SJSA1 (cell line): Measurements from ENCODE around the gene NAA60. TPM values are rescaled to one million over a fixed set of nuclear protein-coding genes. Genes with fewer than 3 reads are reported as not detected.

Experiments
- DNase-seq, 2 experiments: peaks; one replicate each; pipeline ENCODE4 v3.0.0-alpha.2; 2015 to 2020; ENCODE audit warnings: low spot score in 2 of 2, low read depth in 1 of 2
- H3K27ac ChIP-seq: fragments of 250-450 bp; sonication (Bioruptor Pico); 2 replicates; pipeline ENCODE4 v1.5.1; 2020; ENCODE audit warnings: mild to moderate bottlenecking, moderate library complexity
- H3K27me3 ChIP-seq: fragments of 250-450 bp; sonication (Bioruptor Pico); replicated peaks from 2 replicates; pipeline ENCODE4 v1.5.1; 2020; ENCODE audit warnings: mild to moderate bottlenecking, moderate library complexity
- H3K36me3 ChIP-seq: fragments of 250-450 bp; sonication (Bioruptor Pico); 2 replicates; pipeline ENCODE4 v1.5.1; 2020; ENCODE audit warnings: mild to moderate bottlenecking
- H3K4me1 ChIP-seq: fragments of 250-450 bp; sonication (Bioruptor Pico); replicated peaks from 2 replicates; pipeline ENCODE4 v1.6.1; 2021; ENCODE audit warnings: mild to moderate bottlenecking
- H3K4me3 ChIP-seq: fragments of 250-450 bp; sonication (Bioruptor Pico); 2 replicates; pipeline ENCODE4 v1.5.1; 2020; ENCODE audit warnings: mild to moderate bottlenecking
- H3K9me3 ChIP-seq: fragments of 250-450 bp; sonication (Bioruptor Pico); replicated peaks from 2 replicates; pipeline ENCODE4 v1.5.1; 2020; ENCODE audit warnings: mild to moderate bottlenecking
- total RNA-seq: library from RNA; depleted of rRNA; stranded (reverse); fragments of >200 nt; shearing (Covaris generic); gene quantifications from 2 replicates; pipeline ENCODE4 v1.2.3, GENCODE V29; 2014

Gene NAA60
- total RNA-seq, 1 experiment from 2014 or later = 6.8 TPM

GRCh38 chr16:3454631-3455147, 11.2 kb downstream of the NAA60 start:
- Histone ChIP-seq H3K36me3 (peaks cover 15% of the 10 kb centered on the region), H3K4me1 (peaks cover 21% of the 10 kb centered on the region), H3K27ac (no peak overlapping the region), H3K27me3 (no peaks in the 10 kb centered on the region), H3K4me3 (no peak overlapping the region), H3K9me3 (no peaks in the 10 kb centered on the region; the same call in 1 of the 2 replicates)
- no peak for DNase-seq

- H3K4me3 ChIP-seq = peak overlapping the region; percentile 83
- no peaks in the 10 kb centered on the region; the same call in 1 of the 2 replicates for H3K9me3 ChIP-seq
- no peaks in the 10 kb centered on the region for H3K27me3 ChIP-seq
- peaks cover 8% of the 10 kb centered on the region for H3K36me3 ChIP-seq
- peak; percentile 86 to 97 for DNase-seq
- peak overlapping the region; percentile 94 for H3K27ac ChIP-seq
- H3K4me1 ChIP-seq = peaks cover 21% of the 10 kb centered on the region
These were observed 14.2 kb downstream of the NAA60 start for GRCh38 chr16:3457434-3458252.

- DNase-seq = peak in 1 of 2 experiments; percentile 52
- peaks cover 8% of the 10 kb centered on the region for H3K36me3 ChIP-seq
- H3K4me1 ChIP-seq = peaks cover 21% of the 10 kb centered on the region
- H3K9me3 ChIP-seq = no peaks in the 10 kb centered on the region; the same call in 1 of the 2 replicates
- peak overlapping the region; percentile 83 for H3K4me3 ChIP-seq
- H3K27me3 ChIP-seq = no peaks in the 10 kb centered on the region
- peak overlapping the region; percentile 94 for H3K27ac ChIP-seq
These were observed 14.9 kb downstream of the NAA60 start for GRCh38 chr16:3458278-3458851.

GRCh38 chr16:3458852-3459361, 15.4 kb downstream of the NAA60 start:
- DNase-seq = no peak
- Histone ChIP-seq H3K4me1 (peaks cover 21% of the 10 kb centered on the region), H3K27ac (peak overlapping the region; percentile 94), H3K4me3 (peak overlapping the region; percentile 83), H3K9me3 (no peaks in the 10 kb centered on the region; the same call in 1 of the 2 replicates), H3K27me3 (no peaks in the 10 kb centered on the region), H3K36me3 (peaks cover 8% of the 10 kb centered on the region)

GRCh38 chr16:3459401-3460090, 16.1 kb downstream of the NAA60 start:
- no peaks in the 10 kb centered on the region for H3K27me3 ChIP-seq
- peak overlapping the region; percentile 83 for H3K4me3 ChIP-seq
- no peaks in the 10 kb centered on the region; the same call in 1 of the 2 replicates for H3K9me3 ChIP-seq
- peaks cover 21% of the 10 kb centered on the region for H3K4me1 ChIP-seq
- H3K36me3 ChIP-seq = peaks cover 8% of the 10 kb centered on the region
- H3K27ac ChIP-seq = no peak overlapping the region
- no peak for DNase-seq

- H3K4me1 ChIP-seq = peaks cover 21% of the 10 kb centered on the region
- H3K4me3 ChIP-seq = no peak overlapping the region
- peaks cover 8% of the 10 kb centered on the region for H3K36me3 ChIP-seq
- no peaks in the 10 kb centered on the region; the same call in 1 of the 2 replicates for H3K9me3 ChIP-seq
- no peak overlapping the region for H3K27ac ChIP-seq
- DNase-seq = no peak
- no peaks in the 10 kb centered on the region for H3K27me3 ChIP-seq
These were observed 16.6 kb downstream of the NAA60 start for GRCh38 chr16:3460121-3460520.

GRCh38 chr16:3460585-3460984, 17.1 kb downstream of the NAA60 start:
- H3K9me3 ChIP-seq = no peaks in the 10 kb centered on the region; the same call in 1 of the 2 replicates
- DNase-seq = no peak

GRCh38 chr16:3461151-3461550, 17.7 kb downstream of the NAA60 start:
- H3K9me3 ChIP-seq = no peaks in the 10 kb centered on the region; the same call in 1 of the 2 replicates
- no peak for DNase-seq
- H3K4me3 ChIP-seq = no peak overlapping the region
- H3K27me3 ChIP-seq = no peaks in the 10 kb centered on the region
- H3K27ac ChIP-seq = no peak overlapping the region
- peaks cover 13% of the 10 kb centered on the region for H3K36me3 ChIP-seq
- peaks cover 16% of the 10 kb centered on the region for H3K4me1 ChIP-seq

More at GRCh38 chr16:3460585-3460984, 17.1 kb downstream of the NAA60 start:
- Histone ChIP-seq H3K27me3 (no peaks in the 10 kb centered on the region), H3K36me3 (peaks cover 10% of the 10 kb centered on the region), H3K4me1 (peaks cover 21% of the 10 kb centered on the region), H3K27ac (no peak overlapping the region), H3K4me3 (no peak overlapping the region)

GRCh38 chr16:3465301-3465700, 21.8 kb downstream of the NAA60 start:
- Histone ChIP-seq H3K36me3 (peaks cover 11% of the 10 kb centered on the region; the same call in 1 of the 2 replicates), H3K27ac (no peak overlapping the region), H3K27me3 (no peaks in the 10 kb centered on the region), H3K9me3 (no peaks in the 10 kb centered on the region), H3K4me1 (no peaks in the 10 kb centered on the region), H3K4me3 (no peak overlapping the region)
- no peak for DNase-seq

- Histone ChIP-seq H3K27ac (no peak overlapping the region), H3K4me1 (no peaks in the 10 kb centered on the region), H3K27me3 (no peaks in the 10 kb centered on the region), H3K4me3 (no peak overlapping the region), H3K9me3 (no peaks in the 10 kb centered on the region), H3K36me3 (peaks cover 11% of the 10 kb centered on the region; the same call in 1 of the 2 replicates)
- DNase-seq = no peak
These were observed 22.6 kb downstream of the NAA60 start for GRCh38 chr16:3465911-3466584.

- H3K27ac ChIP-seq = no peak overlapping the region
- no peaks in the 10 kb centered on the region for H3K27me3 ChIP-seq
- H3K4me3 ChIP-seq = no peak overlapping the region
- H3K9me3 ChIP-seq = no peaks in the 10 kb centered on the region
- H3K36me3 ChIP-seq = peaks cover 11% of the 10 kb centered on the region; the same call in 1 of the 2 replicates
- no peak for DNase-seq
- H3K4me1 ChIP-seq = no peaks in the 10 kb centered on the region; the same call in 1 of the 2 replicates
These were observed 23.7 kb downstream of the NAA60 start for GRCh38 chr16:3467182-3467581.

- DNase-seq = no peak
- Histone ChIP-seq H3K36me3 (peaks cover 11% of the 10 kb centered on the region; the same call in 1 of the 2 replicates), H3K27me3 (no peaks in the 10 kb centered on the region), H3K4me1 (peaks cover 5% of the 10 kb centered on the region), H3K27ac (no peak overlapping the region), H3K4me3 (no peak overlapping the region), H3K9me3 (no peaks in the 10 kb centered on the region)
These were observed 24.4 kb downstream of the NAA60 start for GRCh38 chr16:3467921-3468320.

- no peak for DNase-seq
- H3K36me3 ChIP-seq = peaks cover 11% of the 10 kb centered on the region; the same call in 1 of the 2 replicates
- no peak overlapping the region for H3K27ac ChIP-seq
- H3K4me1 ChIP-seq = peaks cover 10% of the 10 kb centered on the region
- no peaks in the 10 kb centered on the region for H3K27me3 ChIP-seq
- no peak overlapping the region for H3K4me3 ChIP-seq
- H3K9me3 ChIP-seq = no peaks in the 10 kb centered on the region
These were observed 25.0 kb downstream of the NAA60 start for GRCh38 chr16:3468501-3468900.
